Uterus (tissue), 2 donors: ENCODE data around the gene PTPRM.

Experiments used
- POLR2A ChIP-seq, 2 donors: fragments of 450-650 bp; IDR thresholded peaks; one replicate each; pipeline ENCODE4 v1.6.1; 2016; ENCODE audit warnings: antibody characterized with exemption in 2 of 2, mild to moderate bottlenecking in 1 of 2, moderate library complexity in 1 of 2
- TF ChIP-seq, protein P1 (sequence below), 4 experiments: fragments of 200-600 bp in 2 of 4; fragments of 450-650 bp in 2 of 4; sonication (generic) in 2 of 4; IDR thresholded peaks; one replicate each; pipeline ENCODE4 v1.5.1; 2016 to 2019; ENCODE audit warnings: antibody characterized with exemption in 4 of 4, mild to moderate bottlenecking in 2 of 4, moderate library complexity in 1 of 4

DNA sequence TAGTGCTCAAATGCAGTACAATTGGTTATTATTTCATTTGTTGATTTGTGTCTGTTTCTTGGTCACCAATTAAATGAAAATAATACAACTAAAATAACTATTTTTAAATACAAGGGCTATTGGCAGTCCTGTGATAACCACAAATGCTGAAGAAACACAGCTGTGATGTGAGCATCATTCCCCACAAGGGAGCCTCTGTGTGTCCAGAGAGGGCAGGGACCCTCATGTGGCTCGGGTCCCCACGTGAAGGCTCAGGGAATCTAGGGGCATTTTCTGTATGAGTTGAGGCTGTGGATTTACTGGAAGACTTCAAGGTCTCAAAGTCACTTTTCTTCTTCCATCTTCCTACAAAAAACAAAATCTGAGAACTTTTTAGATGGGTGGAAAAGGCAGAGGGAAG lies 726.1 kb downstream of the PTPRM start:
- TF ChIP-seq, protein P1, sequence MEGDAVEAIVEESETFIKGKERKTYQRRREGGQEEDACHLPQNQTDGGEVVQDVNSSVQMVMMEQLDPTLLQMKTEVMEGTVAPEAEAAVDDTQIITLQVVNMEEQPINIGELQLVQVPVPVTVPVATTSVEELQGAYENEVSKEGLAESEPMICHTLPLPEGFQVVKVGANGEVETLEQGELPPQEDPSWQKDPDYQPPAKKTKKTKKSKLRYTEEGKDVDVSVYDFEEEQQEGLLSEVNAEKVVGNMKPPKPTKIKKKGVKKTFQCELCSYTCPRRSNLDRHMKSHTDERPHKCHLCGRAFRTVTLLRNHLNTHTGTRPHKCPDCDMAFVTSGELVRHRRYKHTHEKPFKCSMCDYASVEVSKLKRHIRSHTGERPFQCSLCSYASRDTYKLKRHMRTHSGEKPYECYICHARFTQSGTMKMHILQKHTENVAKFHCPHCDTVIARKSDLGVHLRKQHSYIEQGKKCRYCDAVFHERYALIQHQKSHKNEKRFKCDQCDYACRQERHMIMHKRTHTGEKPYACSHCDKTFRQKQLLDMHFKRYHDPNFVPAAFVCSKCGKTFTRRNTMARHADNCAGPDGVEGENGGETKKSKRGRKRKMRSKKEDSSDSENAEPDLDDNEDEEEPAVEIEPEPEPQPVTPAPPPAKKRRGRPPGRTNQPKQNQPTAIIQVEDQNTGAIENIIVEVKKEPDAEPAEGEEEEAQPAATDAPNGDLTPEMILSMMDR (IDR thresholded peaks at IDR 0.05) = no peak
- TF ChIP-seq POLR2A (IDR thresholded peaks at IDR 0.05) = no peak
